ENCODE data around the gene TSPAN3. TPM values are rescaled to one million over a fixed set of nuclear protein-coding genes. Genes with fewer than 3 reads are reported as not detected.

Gene TSPAN3
- total RNA-seq, 2 experiments from 2014 or later, result 49.1 to 49.4 TPM

- POLR2A ChIA-PET, result no interaction called here
Observed at GRCh38 chr15:77029166-77030047, 41.5 kb downstream of the TSPAN3 start.

DNA sequence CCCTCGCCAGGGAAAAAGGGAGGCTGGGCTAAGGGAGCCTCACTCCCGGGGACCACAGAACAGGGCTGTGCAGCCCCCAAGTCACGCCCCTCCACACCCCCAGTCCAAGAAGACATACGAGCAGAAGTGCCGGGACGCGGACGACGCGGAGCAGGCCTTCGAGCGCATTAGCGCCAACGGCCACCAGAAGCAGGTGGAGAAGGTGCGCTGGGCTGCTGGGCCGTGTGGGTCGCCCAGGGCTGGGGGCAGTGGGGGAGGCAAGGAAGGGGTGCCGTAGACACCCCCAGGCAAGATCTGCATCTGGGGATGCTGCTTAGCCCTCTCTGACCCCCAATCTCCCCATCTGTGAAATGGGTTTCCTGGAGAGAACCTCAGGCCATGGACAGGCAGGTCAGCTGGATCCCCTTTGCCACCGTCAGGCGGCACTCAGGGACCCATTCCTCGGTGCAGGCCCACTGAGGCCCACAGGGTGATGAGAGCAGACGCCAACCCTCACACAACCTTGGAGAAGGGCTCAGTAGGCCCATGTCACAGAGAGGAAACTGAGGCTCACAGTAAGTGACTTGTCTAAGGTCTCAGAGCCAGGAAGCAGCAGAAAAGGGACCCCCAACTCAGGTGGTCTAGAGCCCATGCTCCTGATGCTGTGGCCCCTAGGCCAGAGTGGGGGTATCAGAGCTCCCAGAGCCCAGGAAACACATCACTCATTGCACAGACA, 42.3 kb downstream of the TSPAN3 start:
- POLR2A ChIA-PET, result no interaction called here
- CTCF ChIA-PET, result interaction anchor here (4.1 kb wide), 1 partner anchor 56 kb away, joined by 19 read pairs; no protein-coding TSS in a partner anchor

More at GRCh38 chr15:77029166-77030047, 41.5 kb downstream of the TSPAN3 start:
- CTCF ChIA-PET, result interaction anchor here (4.1 kb wide), 1 partner anchor 57 kb away, joined by 19 read pairs; no protein-coding TSS in a partner anchor

DNA sequence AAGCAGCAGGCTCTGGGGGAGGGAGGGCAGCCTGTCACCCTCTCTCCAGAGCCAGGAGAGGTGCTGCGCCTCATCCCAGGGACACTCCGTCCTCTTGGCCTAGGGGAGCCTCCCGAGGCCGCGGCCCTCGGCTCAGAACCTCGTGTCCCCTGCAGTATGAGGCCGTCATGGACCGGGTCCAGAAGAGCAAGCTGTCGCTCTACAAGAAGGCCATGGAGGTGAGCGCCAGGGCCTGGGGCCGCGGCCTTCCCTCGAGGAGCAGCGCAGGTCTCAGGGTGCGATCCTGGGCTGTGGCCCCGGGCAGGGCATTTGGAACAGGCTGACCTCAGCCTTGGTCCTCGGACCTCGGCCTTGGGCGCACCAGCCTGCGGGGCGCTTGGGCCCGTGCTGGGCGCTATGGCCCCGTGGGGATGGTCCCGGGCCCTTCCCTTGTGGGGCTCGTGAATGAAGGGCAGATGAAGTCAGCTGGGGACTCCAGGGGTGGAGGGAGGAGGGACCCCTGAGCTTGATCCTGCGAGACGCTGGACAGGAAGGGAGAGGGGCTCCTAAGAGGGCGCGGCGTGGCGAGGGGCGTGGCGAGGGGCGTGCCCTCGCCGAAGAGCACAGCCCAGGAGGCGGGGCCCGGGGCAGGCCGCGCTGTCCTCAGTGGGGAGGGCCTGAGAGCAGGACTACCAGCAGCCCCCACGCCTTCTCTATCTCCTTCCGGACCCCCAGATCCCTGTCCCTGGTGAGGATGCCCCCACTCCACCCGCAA, 43.0 kb downstream of the TSPAN3 start:
- POLR2A ChIA-PET, result no interaction called here
- CTCF ChIA-PET, result interaction anchor here (1.0 kb wide), 1 partner anchor 54 kb away, joined by 3 read pairs; no protein-coding TSS in a partner anchor

DNA sequence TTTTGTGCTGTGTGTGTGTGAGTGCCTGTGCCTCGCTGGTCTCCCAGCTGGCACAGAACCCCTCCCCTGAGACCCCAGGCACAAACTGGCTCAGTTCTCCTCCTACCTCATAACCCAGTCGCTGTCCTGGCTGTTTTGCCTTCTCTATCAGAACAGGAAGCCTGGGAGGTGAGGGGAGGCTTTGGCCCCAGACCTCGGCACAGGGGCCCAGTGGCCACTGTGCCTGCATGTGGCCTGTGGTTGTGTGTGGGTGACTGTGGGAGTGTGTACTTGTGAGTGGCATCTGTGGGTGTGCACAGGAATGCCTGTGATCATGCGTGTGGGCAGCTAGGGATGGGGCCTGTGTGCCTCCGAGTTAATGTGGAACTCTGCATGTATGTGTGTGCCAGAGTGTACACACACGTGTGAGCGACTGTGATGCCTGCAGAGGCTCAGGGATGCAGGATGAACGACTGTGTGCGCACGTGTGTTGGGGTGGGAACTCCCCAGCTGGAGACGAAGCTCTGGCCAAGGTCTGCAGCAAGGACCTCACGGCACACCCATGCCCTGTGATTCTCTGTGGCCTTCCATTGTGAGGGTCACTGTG, 43.7 kb downstream of the TSPAN3 start:
- POLR2A ChIA-PET, result no interaction called here
- CTCF ChIA-PET, result interaction anchor here (1.0 kb wide), 1 partner anchor 54 kb away, joined by 3 read pairs; no protein-coding TSS in a partner anchor

GRCh38 chr15:77026501-77027110, 44.3 kb downstream of the TSPAN3 start:
- POLR2A ChIA-PET, result no interaction called here
- CTCF ChIA-PET, result interaction anchor here (4.5 kb wide), 1 partner anchor 9 kb away, joined by 28 read pairs; no protein-coding TSS in a partner anchor

DNA sequence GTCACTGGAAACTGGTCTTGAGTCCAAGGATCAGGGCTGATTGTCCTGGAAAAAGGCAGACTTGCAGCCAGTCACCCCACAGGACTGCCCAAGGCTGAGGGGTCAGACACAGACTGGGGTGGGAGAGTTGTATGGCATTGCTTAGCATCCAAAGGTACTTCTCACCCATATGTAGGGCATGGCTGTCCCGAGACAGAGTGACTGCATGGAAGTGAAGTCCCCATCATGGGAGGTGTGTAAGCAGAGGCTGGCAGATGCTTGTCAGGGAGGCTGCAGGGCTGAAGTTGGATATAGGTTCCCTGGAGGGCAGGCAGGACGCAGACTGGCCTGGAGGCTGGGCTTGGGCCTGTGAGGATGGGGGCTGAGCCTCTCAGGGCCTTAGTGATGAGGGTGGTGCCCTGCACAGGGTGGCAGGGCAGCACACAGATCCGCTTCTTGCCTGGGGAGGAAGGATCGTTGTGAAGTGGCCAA, 44.9 kb downstream of the TSPAN3 start:
- ChIA-PET POLR2A (no interaction called here), CTCF (interaction anchor here (4.5 kb wide), 1 partner anchor 10 kb away, joined by 28 read pairs; no protein-coding TSS in a partner anchor)

- POLR2A ChIA-PET, result no interaction called here
Observed at GRCh38 chr15:77025083-77025901, 45.6 kb downstream of the TSPAN3 start.

GRCh38 chr15:77024273-77025082, 46.4 kb downstream of the TSPAN3 start:
- POLR2A ChIA-PET, result no interaction called here
- CTCF ChIA-PET, result interaction anchor here (0.8 to 4.5 kb wide), 20 partner anchors 9 to 519 kb away, joined by 3 to 28 read pairs (median 5); no protein-coding TSS in a partner anchor

More at GRCh38 chr15:77025083-77025901, 45.6 kb downstream of the TSPAN3 start:
- CTCF ChIA-PET, result interaction anchor here (0.6 to 4.5 kb wide), 10 partner anchors 10 to 518 kb away, joined by 3 to 28 read pairs (median 6); no protein-coding TSS in a partner anchor

DNA sequence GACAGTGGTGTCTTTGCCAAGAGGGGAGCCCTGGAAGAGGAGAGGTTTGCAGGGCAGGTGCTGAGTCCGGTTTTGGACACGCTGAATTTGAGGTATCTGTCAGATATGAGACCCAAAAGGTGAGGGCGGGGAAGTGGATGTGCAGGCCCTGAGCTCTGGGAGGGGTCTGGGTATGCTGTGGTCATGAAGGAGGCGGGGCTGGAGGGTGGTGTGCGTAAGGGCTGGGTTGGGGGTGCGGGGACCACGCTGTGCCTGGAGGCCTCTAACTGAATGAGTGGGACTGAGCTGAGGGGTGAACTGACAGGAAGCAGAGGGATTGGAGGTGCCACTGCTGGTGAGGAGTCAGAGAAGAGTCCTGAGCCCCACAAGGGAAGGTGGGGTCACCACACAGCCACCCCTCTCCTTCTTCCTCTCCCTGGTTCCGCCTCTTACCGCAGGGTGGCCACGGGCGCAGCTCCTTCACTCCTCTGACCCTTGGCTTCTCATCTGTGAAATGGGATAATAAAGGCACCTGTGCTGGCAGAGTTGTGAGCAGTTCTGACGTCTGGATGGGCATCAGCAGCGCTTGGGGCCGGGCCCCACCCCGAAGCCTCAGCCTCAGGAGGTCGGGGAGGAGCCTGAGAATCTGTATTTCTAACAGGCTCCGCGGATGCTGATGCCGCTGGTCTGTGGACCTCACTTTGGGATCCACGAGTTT, 47.2 kb downstream of the TSPAN3 start:
- POLR2A ChIA-PET, result interaction anchor here (0.6 to 2.3 kb wide), 2 partner anchors 29 to 120 kb away, joined by 5 to 14 read pairs; partner anchors contain the start of gene PSTPIP1
- CTCF ChIA-PET, result interaction anchor here (0.6 to 4.5 kb wide), 22 partner anchors 8 to 519 kb away, joined by 3 to 28 read pairs (median 5); no protein-coding TSS in a partner anchor

DNA sequence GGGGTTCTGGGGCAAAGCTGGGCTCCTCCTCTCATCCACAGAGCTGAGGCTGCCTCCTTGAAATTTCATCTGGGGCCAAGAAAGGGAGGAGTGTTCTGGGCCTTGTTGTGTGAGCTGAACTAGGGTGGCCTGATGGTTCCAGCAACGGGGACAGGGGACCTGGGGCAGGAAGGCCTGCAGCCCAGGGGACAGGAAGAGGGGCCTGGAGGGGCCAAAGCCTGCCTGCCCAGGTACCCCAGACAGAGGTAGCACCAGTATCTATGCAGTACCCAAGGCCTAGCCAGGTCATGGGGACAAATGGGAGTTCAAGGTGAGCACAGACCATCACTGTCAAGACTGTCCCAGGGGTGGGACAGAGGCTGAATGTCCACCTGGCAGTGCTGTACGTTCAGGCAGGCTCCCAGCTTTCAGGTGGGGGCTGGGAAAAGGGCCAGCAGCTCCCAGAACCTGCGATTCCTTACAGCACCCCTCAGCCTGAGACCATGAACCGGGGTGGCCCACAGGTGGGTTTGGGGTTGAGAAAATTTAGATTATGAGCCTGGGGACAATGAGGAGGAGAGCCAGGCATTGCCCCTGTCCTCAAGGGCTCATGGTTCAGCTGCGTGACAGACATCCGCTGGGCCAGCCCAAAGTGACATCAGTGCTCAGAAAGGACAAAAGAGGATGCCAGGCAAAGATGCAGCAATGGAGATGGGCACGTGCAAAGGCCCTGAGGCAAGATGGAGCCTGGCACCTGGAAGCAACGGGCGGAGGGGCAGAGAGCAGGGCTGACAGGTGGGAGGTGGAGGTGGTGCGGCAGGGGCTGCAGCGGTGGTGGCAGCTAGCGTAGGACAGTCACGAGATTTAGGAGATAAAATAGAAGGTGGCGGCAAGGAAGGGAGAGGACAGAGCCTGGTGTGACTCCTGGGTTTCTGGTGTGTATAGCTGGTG, 48.0 kb downstream of the TSPAN3 start:
- CTCF ChIA-PET, result interaction anchor here (0.6 to 4.5 kb wide), 22 partner anchors 7 to 520 kb away, joined by 3 to 28 read pairs (median 5); partner anchors contain the start of gene PSTPIP1
- POLR2A ChIA-PET, result interaction anchor here (0.6 to 2.3 kb wide), 6 partner anchors 9 to 119 kb away, joined by 3 to 14 read pairs (median 5); partner anchors contain the start of gene PSTPIP1

DNA sequence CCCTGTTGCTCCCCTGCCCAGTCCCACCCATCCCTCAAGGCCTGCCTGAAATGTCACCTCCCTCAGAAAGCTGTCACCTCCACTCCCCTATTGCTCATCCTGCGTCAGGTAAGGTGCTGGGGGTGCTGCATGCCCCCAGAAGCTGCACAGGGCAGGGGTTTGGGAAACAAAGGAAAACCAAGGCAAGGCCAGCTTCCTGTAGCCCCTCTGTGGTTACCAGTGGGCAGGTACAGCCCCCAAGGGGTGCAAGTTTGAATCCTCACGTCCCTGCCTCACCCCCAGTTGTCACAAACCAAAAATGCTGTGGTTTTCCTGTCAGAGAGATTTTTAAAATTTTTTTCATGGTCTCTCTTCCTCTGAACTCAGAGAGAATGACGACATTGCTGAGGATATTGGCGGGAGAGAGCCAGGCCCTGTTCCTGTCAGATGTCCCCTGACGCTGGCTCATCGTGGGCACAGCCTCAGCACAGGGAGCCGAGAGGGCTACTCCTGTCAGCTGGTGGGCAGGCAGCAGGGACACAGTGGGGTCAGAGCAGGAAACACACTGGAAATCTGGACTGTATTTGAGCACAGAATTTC, 49.0 kb downstream of the TSPAN3 start:
- ChIA-PET CTCF (interaction anchor here (1.0 to 3.6 kb wide), 8 partner anchors 9 to 521 kb away, joined by 3 to 13 read pairs (median 6); partner anchors contain the start of gene PSTPIP1), POLR2A (interaction anchor here (0.6 to 2.3 kb wide), 5 partner anchors 8 to 33 kb away, joined by 3 to 14 read pairs (median 5); partner anchors contain the start of gene PSTPIP1)

DNA sequence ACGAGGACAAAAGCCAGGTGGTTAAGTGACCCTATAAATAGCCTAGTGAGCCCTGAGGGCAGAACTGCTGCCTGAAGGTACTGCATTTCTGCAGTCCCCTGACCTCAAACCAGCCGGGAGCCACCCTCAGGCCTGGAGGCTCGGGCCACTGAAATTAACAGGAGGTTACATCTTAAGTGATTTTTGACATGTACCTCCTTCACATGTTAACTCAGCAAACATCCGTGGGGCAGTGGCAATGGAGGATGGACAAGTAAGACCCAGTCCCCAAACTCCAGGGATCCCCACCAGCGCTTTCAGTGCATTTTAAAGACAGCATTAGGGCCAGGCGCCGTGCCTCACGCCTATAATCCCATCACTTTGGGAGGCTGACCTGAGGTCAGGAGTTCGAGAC, 49.8 kb downstream of the TSPAN3 start:
- POLR2A ChIA-PET, result no interaction called here
- CTCF ChIA-PET, result no interaction called here

GRCh38 chr15:77020348-77021087, 50.4 kb downstream of the TSPAN3 start:
- ChIA-PET POLR2A (interaction anchor here (5.4 kb wide), 1 partner anchor 24 kb away, joined by 43 read pairs; the partner anchor contains the start of gene PSTPIP1), CTCF (interaction anchor here (0.8 to 1.4 kb wide), 4 partner anchors 9 to 79 kb away, joined by 3 to 4 read pairs (median 4); no protein-coding TSS in a partner anchor)

Measured in activated CD8-positive, alpha-beta memory T cell treated with anti-CD3 and anti-CD28 coated beads for 36 hours (primary cell).